Measurements from ENCODE around the gene OR2A7.
"Not testable (repeated sequence)": the region's sequence is repeated elsewhere in the genome, so short reads cannot be mapped to it uniquely, and the experiment has no call there.

Gene OR2A7

DNA sequence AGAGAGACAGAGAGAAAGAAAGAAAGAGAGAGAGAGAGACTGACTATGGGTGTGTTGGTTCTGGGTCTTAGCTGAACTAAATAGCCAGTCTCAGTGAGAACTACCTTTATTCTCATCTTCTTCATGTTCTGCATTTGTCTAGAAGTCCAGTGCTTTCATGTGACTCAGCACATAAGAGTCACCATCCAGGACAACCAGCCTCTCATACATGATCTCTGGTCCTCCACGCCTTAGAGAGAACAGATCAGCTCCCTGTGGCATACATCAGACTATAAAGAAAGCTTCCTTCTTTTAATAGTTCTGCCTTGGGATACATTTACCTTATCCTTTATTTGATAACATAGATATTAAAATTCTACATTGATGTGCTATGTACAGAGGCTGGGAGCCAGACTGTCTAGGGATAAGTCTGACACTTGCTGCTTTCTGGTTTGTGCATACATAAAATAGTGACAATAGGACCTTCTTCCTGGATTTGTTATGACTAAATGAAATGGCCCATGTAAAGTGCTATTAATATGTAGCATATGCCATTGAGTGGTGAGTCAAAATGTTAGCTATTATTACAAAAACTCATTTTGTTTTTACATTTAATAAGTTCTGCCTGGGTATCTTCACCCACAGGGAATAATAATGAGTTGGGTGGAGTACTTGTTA lies 16.8 kb downstream of the OR2A7 start:
- DNase-seq: not testable (repeated sequence)

- DNase-seq: not testable (repeated sequence)
Observed at GRCh38 chr7:144246967-144247366, 17.6 kb downstream of the OR2A7 start.

- not testable (repeated sequence) for DNase-seq
Observed at GRCh38 chr7:144245372-144245771, 19.2 kb downstream of the OR2A7 start.

DNA sequence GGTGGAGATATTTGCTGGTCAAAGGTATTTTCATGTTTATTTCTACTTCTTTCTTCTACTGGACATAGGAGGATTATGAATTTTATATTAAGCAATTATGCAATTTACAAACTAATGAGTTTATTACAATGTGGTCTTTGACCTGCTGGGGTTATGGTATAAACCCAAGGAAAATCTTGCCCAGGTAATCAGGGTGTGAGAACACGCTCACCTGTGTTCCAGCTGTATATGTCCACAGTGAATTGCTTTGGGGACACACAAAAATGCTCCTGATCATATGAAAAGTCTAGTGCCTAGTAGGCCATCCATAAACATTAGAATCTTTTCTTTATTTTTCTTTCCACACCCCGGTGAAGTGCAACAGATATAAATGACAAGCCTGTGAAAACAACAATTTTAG lies 25.2 kb downstream of the OR2A7 start, which contains the start of gene OR2A42:
Gene OR2A42 (minus strand): TSS at position 241 of the 400 bp plus-strand sequence. CDS start 6,762 bp downstream, outside the sequence.
- DNase-seq: not testable (repeated sequence)

DNA sequence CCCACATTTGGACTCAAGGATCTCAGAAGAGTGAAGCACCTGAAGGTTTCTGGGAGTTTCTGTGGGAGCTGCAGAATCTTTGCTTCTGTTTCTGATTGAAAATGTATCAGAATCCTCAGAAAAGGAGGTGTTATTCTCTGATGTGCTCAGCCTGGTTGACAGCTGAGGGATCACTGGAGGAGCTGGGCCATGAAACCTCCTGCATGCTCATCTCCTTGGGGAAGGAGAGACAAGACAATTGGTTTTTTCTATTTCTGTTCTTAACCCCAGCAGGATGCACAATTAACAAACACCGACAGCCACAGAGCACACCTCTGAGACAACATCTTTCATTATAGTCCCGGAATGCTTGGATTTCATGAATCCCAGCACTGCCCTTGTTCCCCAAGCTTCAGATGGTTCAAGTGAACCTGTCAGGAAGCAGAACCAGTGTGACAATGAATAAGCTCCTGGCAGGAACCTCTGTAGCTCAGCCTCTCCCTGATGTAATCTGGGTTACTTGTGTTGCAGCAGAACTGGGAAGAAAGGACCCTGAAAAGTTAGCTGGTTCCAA lies 26.0 kb downstream of the OR2A7 start:
- not testable (repeated sequence) for DNase-seq

- DNase-seq: not testable (repeated sequence)
Observed at GRCh38 chr7:144233039-144233438, 31.6 kb downstream of the OR2A7 start.

- DNase-seq: not testable (repeated sequence)
Observed at GRCh38 chr7:144231027-144231426, 33.6 kb downstream of the OR2A7 start.

- DNase-seq: not testable (repeated sequence)
Observed at GRCh38 chr7:144228810-144229209, 35.8 kb downstream of the OR2A7 start.

DNA sequence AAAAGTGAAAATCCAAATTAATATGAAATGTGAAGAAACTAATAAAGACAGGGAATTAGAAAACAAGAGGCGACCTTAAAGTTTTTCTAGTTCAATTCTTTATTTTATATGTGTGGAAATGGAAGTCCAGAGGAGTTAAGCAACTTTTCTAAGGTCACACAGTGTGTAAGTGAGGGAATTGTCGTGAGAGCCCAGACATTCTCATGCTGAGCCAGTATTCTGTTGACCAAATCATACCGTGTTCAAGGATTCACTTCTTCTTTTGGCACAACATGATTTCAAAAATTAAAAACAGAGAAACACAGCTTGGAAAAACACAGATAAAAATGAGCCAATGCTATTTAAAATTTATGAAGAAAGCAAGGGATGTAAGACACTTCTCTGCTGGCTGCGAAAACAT lies 37.7 kb downstream of the OR2A7 start:
- not testable (repeated sequence) for DNase-seq

DNA sequence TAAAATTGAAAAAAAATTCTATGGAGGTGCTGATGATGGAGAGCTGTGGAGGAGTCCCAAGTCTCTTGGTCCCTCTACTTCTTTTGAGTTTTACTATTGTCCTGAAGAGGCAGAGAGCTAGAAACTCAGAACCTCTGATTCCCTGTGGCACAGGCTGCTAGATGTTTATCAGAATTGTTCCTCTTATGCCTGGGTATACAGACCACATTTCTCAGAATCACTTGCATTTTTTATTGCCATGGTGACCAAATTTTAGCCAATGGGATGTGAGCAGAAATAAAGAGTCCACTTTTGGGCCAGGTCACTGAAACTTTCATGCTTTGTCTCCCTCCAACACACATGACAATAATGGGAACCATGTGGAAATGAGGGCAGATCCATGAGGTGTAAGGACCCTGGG lies 40.9 kb downstream of the OR2A7 start:
- not testable (repeated sequence) for DNase-seq

- not testable (repeated sequence) for DNase-seq
Observed at GRCh38 chr7:144220531-144220930, 44.1 kb downstream of the OR2A7 start.

DNA sequence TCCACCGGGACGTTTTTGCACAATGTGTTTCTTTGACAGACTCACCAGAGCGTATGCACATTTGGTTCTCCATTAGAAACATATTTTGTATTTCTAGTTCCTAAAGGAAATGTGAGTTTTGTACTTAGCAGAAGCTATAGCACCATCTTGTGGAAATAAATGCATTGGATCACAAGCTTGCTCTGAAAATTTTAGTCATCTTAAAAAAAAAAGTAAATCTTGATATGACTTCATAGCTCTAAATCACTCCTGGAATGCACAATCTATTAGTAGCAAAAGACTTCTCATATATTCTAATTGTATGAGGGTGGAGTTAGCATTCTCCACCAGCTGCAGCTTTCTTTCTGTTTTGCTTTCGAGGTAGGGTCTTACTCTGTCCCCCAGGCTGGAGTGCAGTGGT lies 45.4 kb downstream of the OR2A7 start:
- not testable (repeated sequence) for DNase-seq

DNA sequence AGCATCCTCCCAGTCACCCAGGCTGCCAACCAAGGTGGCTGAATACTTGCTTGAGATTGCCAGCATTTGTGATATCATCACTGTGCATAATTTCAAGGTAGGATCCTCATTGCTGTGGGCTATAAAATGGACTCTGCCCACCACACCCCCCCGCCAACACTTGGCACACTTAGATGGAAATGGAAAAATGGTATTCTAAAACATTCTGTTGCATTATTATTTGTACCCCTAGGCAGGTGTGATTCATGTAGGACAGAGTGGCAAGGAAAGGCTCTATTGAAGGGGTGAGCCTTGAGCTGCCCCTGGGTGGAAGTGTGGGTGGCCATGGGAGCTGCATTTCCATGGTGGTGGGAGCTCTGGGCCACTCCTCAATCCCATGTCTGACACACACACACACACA lies 46.0 kb downstream of the OR2A7 start:
- DNase-seq: not testable (repeated sequence)

DNA sequence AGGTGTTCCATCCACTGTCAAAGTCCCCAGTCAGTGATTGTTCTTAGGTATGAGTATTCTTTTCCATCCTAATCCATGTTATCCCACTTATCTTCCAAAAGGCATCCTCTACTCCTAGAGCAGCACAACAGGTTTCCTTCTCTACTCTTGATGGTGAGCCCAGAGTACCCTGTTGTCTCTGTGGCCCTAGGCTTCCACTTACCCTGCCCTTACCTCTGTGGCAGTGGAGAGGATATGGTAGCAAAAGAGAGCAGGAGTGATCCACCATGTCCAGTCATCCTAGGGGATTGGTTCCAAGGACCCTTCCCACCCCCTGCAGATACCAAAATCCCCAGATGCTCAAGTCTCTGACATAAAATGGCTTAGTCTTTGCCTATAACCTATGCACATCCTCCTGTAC lies 47.4 kb downstream of the OR2A7 start:
- not testable (repeated sequence) for DNase-seq

Measured in DMS153 (cell line).